Bronchial epithelial cell (primary cell): ENCODE results near the gene MUC4. TPM values are rescaled to one million over a fixed set of nuclear protein-coding genes. Genes with fewer than 3 reads are reported as not detected.
"Not testable (repeated sequence)": the region's sequence is repeated elsewhere in the genome, so short reads cannot be mapped to it uniquely, and the experiment has no call there.

Source experiments
- DNase-seq: peaks from one replicate; pipeline ENCODE4 v3.0.0-alpha.2; 2010; ENCODE audit warnings: low read depth
- FAIRE-seq: peaks from 2 replicates; lab custom pipeline; 2011; peaks lifted over from hg19 to GRCh38; lab: Jason Lieb, UNC
- H3K27me3 ChIP-seq: 2 replicates; pipeline ENCODE4 v1.5.1; 2011; ENCODE audit warnings: low read length; ENCODE audit not compliant: control insufficient read depth, insufficient read depth
- H3K36me3 ChIP-seq: 2 replicates; pipeline ENCODE4 v1.5.1; 2011; ENCODE audit warnings: low read length; ENCODE audit not compliant: control insufficient read depth, insufficient read depth
- H3K4me3 ChIP-seq: 2 replicates; pipeline ENCODE4 v1.5.1; 2011; ENCODE audit warnings: mild to moderate bottlenecking, low read depth, low read length, control low read depth
- CTCF ChIP-seq: IDR thresholded peaks from 2 replicates; pipeline ENCODE4 v1.5.1; 2011; ENCODE audit warnings: mild to moderate bottlenecking, moderate library complexity, low read length, control low read depth, inconsistent platforms; ENCODE audit not compliant: insufficient read depth, severe bottlenecking
- total RNA-seq: library from RNA; depleted of rRNA; stranded (reverse); fragments of >200 nt; gene quantifications from 2 replicates; pipeline ENCODE4 v1.2.1, GENCODE V29; 2014

The MUC4 gene
- total RNA-seq, 1 donor from 2014 or later: 0.26 TPM

GRCh38 chr3:195720831-195721506 lies 90.8 kb downstream of the MUC4 start, which contains the start of gene MUC20:
Gene MUC20, plus strand, starts transcription at chr3:195720978. Its CDS starts 30 bp downstream, at chr3:195721008.
- peaks cover 12% of the 10 kb centered on the region for H3K27me3 ChIP-seq
- not testable (repeated sequence) for H3K36me3 ChIP-seq, DNase-seq
- peak; percentile 73 for FAIRE-seq
- peak within 1 kb of the TSS; percentile 10 for H3K4me3 ChIP-seq

GRCh38 chr3:195719514-195720254 lies 92.0 kb downstream of the MUC4 start:
- DNase-seq: peak; percentile 50
- not testable (repeated sequence) for FAIRE-seq

GRCh38 chr3:195718477-195718984 lies 93.2 kb downstream of the MUC4 start:
- peaks cover 15% of the 10 kb centered on the region for H3K27me3 ChIP-seq

More at GRCh38 chr3:195719514-195720254, 92.0 kb downstream of the MUC4 start:
- not testable (repeated sequence) for H3K4me3 ChIP-seq, H3K36me3 ChIP-seq
- peaks cover 12% of the 10 kb centered on the region for H3K27me3 ChIP-seq

GRCh38 chr3:195717852-195718476 lies 93.8 kb downstream of the MUC4 start:
- Histone ChIP-seq H3K27me3 (peaks cover 15% of the 10 kb centered on the region), H3K36me3 (no peaks in the 10 kb centered on the region), H3K4me3 (no peak overlapping the region)
- FAIRE-seq (no peak), DNase-seq (no peak)
- TF ChIP-seq CTCF: no peak

More at GRCh38 chr3:195718477-195718984, 93.2 kb downstream of the MUC4 start:
- H3K4me3 ChIP-seq: no peak overlapping the region
- DNase-seq (no peak), FAIRE-seq (no peak)
- no peaks in the 10 kb centered on the region for H3K36me3 ChIP-seq
- no peak for TF ChIP-seq CTCF

- H3K4me3 ChIP-seq: no peak overlapping the region
- H3K27me3 ChIP-seq: peaks cover 15% of the 10 kb centered on the region
- FAIRE-seq: no peak
- H3K36me3 ChIP-seq: no peaks in the 10 kb centered on the region
- DNase-seq: no peak
- TF ChIP-seq CTCF: no peak
These were observed 94.3 kb downstream of the MUC4 start for GRCh38 chr3:195717416-195717815.

- no peak for TF ChIP-seq CTCF
- Histone ChIP-seq H3K27me3 (peaks cover 14% of the 10 kb centered on the region), H3K4me3 (no peak overlapping the region), H3K36me3 (no peaks in the 10 kb centered on the region)
- DNase-seq: peak; percentile 77
- FAIRE-seq: no peak
These were observed 96.0 kb downstream of the MUC4 start for GRCh38 chr3:195715583-195716266.
